ENCODE results near the gene CREB3. TPM values are rescaled to one million over a fixed set of nuclear protein-coding genes. Genes with fewer than 3 reads are reported as not detected.

The CREB3 gene
- total and polyA plus RNA-seq, 9 of the 15 experiments (the other 6 are each of a cell fraction or from before 2014, with no cell fraction given) = 5.7 to 18.3 (median 14.9) TPM

- no peak for TF ChIP-seq ZNF212 (CRISPR knock-in tag; IDR thresholded peaks at IDR 0.05)
- TF ChIP-seq PHF8 (IDR thresholded peaks at IDR 0.05; ENCODE audit: borderline replicate concordance, low read length) = peak; percentile 55; the same call in 1 of the 2 replicates
- peak; percentile 72 to 79 for TF ChIP-seq MLLT1 (IDR thresholded peaks at IDR 0.05)
- peak; percentile 92 for TF ChIP-seq CREM (IDR thresholded peaks at IDR 0.05; ENCODE audit: low read depth)
- TF ChIP-seq E2F1 (CRISPR knock-in tag; IDR thresholded peaks at IDR 0.05) = no peak
- TF ChIP-seq KDM1A (IDR thresholded peaks at IDR 0.05) = peak; percentile 82 to 86
- TF ChIP-seq ZNF551 (CRISPR knock-in tag; IDR thresholded peaks at IDR 0.05) = no peak
- TF ChIP-seq E2F6 (IDR thresholded peaks at IDR 0.05; ENCODE audit: borderline replicate concordance in 1 of 2, extremely low read depth in 1 of 2, insufficient read depth in 1 of 2, insufficient read length in 1 of 2, low read depth in 1 of 2, low read length in 1 of 2, poor library complexity in 1 of 2, severe bottlenecking in 1 of 2) = peak in 1 of 2 experiments; percentile 6
- TF ChIP-seq NUFIP1 (IDR thresholded peaks at IDR 0.05; ENCODE audit: partially characterized antibody) = no peak
- TF ChIP-seq HEY1 (CRISPR knock-in tag; IDR thresholded peaks at IDR 0.05; ENCODE audit: borderline replicate concordance) = no peak
- TF ChIP-seq C11orf30 (IDR thresholded peaks at IDR 0.05; ENCODE audit: low read depth) = no peak
- TF ChIP-seq, protein P1, sequence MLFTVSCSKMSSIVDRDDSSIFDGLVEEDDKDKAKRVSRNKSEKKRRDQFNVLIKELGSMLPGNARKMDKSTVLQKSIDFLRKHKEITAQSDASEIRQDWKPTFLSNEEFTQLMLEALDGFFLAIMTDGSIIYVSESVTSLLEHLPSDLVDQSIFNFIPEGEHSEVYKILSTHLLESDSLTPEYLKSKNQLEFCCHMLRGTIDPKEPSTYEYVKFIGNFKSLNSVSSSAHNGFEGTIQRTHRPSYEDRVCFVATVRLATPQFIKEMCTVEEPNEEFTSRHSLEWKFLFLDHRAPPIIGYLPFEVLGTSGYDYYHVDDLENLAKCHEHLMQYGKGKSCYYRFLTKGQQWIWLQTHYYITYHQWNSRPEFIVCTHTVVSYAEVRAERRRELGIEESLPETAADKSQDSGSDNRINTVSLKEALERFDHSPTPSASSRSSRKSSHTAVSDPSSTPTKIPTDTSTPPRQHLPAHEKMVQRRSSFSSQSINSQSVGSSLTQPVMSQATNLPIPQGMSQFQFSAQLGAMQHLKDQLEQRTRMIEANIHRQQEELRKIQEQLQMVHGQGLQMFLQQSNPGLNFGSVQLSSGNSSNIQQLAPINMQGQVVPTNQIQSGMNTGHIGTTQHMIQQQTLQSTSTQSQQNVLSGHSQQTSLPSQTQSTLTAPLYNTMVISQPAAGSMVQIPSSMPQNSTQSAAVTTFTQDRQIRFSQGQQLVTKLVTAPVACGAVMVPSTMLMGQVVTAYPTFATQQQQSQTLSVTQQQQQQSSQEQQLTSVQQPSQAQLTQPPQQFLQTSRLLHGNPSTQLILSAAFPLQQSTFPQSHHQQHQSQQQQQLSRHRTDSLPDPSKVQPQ (CRISPR knock-in tag; IDR thresholded peaks at IDR 0.05; ENCODE audit: borderline replicate concordance) = no peak
- no peak for TF ChIP-seq ZNF41 (CRISPR knock-in tag; conservative IDR thresholded peaks at IDR 0.05)
These were observed 866 bp upstream of the CREB3 start (continued) for GRCh38 chr9:35731415-35732184.
